LNCAP (cell line): Measurements from ENCODE around the gene BOD1L1.

Experiments
- CTCF ChIP-seq: fragments of 450-650 bp; IDR thresholded peaks from 2 replicates; pipeline ENCODE4 v1.5.1; 2017; ENCODE audit warnings: mild to moderate bottlenecking

BOD1L1 gene

GRCh38 chr4:13548984-13549546, 78.5 kb downstream of the BOD1L1 start:
- peak; percentile 83 for TF ChIP-seq CTCF

GRCh38 chr4:13548059-13548983, 79.2 kb downstream of the BOD1L1 start:
- no peak for TF ChIP-seq CTCF

GRCh38 chr4:13547485-13548041, 80.0 kb downstream of the BOD1L1 start:
- TF ChIP-seq CTCF: no peak

- no peak for TF ChIP-seq CTCF
Observed at GRCh38 chr4:13546941-13547484, 80.5 kb downstream of the BOD1L1 start.

- no peak for TF ChIP-seq CTCF
Observed at GRCh38 chr4:13546142-13546940, 81.2 kb downstream of the BOD1L1 start.

- TF ChIP-seq CTCF: no peak
Observed at GRCh38 chr4:13545394-13545808, 82.1 kb downstream of the BOD1L1 start.
